HPDE6-E6E7 (cell line): ENCODE measurements around the gene GRM6.

ENCODE experiments used
- DNase-seq: peaks from one replicate; pipeline ENCODE4 v3.0.0; 2011; ENCODE audit warnings: missing footprints; ENCODE audit errors: extremely low spot score

Gene GRM6

GRCh38 chr5:178994580-178995340 lies at the start of gene GRM6:
TSS of gene GRM6 (minus strand) at chr5:178995320. CDS start at chr5:178994944, 376 bp downstream.
- DNase-seq: no peak

DNA sequence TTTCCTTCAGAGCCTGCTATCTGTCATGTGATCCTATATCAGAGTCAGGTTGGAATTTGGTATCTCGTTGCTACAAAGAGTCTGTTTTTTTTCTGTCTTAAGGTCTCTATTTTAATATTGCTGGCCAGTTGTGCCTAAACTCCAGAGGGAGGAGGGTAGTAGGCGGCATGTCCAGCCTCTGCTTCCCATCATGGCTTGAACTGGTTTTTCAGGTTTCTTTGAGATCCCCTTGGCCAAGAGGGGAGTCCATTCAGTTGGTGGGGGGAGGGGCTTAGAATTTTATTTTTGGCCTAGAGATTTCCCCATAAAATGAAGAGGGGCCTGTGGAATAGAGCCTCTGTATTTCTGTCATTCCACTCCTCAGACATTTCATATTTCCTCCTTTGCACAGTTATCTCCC lies 49.6 kb upstream of the GRM6 start:
- DNase-seq: no peak

DNA sequence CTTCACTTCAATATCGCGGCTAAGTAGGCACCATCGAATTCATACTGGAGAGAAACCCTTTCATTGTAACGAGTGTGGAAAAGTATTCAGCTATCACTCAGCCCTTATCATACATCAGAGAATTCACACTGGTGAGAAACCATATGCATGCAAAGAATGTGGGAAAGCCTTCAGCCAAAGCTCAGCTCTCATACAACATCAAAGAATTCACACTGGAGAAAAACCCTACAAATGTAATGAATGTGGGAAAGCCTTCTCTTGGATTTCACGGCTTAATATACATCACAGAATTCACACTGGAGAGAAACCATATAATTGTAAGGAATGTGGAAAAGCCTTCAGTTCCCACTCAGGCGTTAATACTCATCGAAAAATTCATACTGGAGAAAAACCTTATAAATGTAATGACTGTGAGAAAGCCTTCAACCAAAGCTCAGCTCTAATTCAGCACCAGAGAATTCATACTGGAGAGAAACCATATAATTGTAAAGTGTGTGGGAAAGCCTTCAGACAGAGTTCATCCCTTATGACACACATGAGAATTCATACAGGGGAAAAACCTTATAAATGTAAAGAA lies 38.0 kb upstream of the GRM6 start:
- no peak for DNase-seq

DNA sequence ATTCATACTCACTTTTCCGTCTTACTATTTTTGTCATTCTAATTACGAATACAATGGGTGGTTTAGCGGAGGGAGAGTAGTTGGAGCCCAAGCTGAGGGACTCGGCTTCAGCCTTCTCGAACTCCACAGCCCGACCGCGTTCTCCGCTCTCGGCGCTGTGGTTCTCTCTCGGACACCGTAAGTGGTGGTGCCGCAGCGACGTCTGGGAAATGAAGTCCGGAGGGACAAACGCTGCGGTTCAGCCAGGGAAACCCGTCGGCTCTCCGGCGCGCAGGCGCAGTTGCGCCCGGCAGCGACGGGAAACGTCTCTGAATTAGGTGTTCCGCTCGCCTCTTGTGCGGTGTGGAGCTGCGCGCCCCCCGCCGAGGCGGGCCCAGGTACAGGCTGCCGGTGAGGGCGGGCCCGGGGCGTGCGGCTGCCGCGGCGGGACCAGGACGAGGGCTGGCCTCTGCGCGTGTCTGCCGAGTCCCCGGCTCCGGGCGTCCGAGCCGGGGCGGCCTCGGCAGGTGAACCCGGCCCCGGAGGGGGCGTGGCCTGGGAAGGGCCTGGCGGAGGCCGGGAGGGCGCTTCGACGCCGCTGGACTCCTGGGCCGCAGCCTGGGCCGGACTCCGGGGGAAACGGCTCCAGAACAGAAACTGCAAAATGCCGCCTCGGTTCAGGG lies 28.5 kb upstream of the GRM6 start, which contains the start of gene ZNF879:
TSS of gene ZNF879 (plus strand) at position 277 of the 662 bp plus-strand sequence. CDS start 1,201 bp downstream, outside the sequence.
- DNase-seq: peak; percentile 93

DNA sequence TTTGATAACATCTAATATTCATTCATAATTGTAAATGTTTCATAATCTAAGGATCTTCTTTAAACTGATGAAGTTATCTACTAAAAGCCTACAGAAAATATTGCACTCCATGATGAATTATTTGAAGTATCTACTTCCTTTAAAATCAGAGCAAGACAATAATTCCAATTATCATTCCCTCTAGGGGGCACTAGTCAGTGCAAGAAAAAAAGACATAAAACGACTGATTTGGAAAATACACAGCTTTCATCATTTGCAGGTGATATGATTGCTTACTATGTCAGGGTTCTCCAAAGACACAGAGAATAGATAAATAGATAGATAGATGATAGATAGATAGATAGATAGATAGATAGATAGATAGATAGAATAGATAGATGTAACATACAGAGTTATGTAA lies 13.5 kb upstream of the GRM6 start:
- no peak for DNase-seq

- no peak for DNase-seq
Observed at GRCh38 chr5:179006564-179006963, 11.4 kb upstream of the GRM6 start.

DNA sequence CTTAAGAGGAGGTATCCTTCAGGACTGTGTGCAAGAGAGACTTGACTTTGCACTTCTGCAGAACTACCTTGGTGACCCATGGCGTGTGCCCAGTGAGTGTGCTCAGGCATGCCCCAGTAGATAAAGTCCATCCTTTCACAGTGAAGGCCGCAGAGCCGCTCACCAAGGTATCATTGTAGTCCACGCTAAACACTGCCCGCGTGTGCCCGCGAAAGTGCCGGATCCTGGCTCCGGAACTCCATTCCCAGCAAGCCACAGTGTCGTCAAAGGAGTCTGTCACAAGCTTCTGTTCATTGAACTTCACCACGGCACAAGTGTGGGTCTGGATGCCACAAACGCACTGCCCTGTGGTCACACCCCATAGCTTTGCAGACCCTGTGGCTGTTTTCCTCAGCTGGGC lies 3.3 kb upstream of the GRM6 start:
- no peak for DNase-seq

GRCh38 chr5:178997191-178997590 lies 2.1 kb upstream of the GRM6 start:
- no peak for DNase-seq

- DNase-seq: no peak
Observed at GRCh38 chr5:178996156-178996555, 1.0 kb upstream of the GRM6 start.

GRCh38 chr5:178995341-178995690 lies 196 bp upstream of the GRM6 start:
- DNase-seq: no peak

DNA sequence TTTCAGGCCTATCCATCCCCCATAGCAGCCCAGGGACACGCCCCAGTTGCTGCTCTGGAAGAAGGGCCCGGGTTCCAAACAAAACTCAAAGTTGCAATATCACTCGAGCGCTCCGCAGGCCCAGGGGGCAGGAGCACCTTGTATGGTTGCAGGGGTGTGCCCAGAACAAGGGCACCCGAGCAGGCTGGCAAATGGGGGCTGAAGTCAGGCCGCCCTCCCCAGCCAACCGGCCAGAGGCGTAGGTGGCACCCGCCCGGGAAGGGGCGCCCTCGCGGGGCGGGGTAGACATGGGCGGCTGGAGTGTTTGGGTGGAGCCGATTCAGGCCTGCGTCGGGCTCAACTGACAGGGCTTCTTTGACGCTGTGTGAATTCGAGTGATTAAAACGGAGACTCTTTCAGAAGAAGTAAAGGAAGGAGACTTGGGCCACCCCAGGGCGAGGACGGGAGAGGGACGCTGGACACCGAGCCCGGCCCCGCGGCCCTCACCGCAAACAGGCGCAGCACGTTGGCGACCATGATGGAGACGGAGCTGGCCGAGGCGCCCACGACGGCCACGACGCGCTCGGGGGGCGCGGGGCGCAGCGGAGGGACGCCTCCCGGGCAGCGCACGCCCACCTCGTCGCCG lies 1.1 kb downstream of the GRM6 start:
- DNase-seq: no peak

DNA sequence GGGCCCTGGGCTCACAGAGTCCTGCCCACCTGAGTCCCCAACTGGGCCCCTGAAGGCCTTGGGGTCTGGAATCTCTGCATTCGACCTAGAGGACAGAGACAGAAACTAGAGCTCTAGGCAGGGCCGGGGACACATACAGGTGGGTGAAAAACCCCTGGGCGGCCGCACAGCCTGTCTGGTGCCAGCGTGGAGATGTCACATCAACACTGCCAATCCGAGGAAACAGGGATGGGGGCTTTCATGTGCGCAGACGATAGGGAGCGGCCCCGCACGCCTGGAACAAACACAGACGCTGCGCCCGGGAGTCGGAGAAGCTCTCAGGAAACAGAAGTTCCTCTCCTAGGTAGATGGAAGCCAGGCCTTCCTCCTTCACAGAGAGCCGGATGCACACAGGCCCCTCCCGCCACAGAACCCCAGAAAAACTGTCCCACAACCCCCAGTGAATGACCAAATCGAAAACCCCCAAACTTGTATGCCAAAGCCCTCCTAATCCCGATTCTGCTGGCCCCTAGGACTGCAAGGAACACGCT lies 1.8 kb downstream of the GRM6 start:
- DNase-seq: no peak

DNA sequence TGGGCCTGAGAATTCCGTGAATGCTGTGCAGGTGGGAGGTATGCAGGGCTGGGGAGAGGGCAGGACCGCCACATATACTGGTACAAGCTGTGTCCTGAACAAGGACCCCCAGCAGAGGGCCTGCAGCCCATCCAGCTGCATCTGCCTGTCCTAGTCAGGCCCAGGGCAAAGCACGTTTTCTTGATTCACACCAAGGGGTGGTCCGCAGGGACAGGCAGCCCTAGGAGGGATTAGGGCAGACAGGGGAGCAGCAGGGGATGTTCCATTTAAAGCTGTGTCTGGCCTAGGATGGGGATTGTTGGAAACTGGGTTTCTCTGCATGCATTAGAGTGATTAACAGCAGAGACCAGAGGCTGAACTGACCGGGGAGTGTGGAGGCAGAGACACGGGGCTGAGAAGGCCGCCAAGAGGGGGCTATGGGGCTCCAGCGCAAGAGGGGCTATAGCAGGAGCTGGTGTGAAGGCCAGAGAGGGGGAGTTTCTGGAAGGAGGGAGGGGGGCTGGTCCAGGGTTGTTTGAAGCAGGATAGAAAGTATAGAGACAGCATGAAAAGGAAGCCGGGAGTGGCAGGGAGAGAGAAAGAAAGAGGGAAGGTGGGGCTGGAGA lies 2.7 kb downstream of the GRM6 start:
- no peak for DNase-seq

DNA sequence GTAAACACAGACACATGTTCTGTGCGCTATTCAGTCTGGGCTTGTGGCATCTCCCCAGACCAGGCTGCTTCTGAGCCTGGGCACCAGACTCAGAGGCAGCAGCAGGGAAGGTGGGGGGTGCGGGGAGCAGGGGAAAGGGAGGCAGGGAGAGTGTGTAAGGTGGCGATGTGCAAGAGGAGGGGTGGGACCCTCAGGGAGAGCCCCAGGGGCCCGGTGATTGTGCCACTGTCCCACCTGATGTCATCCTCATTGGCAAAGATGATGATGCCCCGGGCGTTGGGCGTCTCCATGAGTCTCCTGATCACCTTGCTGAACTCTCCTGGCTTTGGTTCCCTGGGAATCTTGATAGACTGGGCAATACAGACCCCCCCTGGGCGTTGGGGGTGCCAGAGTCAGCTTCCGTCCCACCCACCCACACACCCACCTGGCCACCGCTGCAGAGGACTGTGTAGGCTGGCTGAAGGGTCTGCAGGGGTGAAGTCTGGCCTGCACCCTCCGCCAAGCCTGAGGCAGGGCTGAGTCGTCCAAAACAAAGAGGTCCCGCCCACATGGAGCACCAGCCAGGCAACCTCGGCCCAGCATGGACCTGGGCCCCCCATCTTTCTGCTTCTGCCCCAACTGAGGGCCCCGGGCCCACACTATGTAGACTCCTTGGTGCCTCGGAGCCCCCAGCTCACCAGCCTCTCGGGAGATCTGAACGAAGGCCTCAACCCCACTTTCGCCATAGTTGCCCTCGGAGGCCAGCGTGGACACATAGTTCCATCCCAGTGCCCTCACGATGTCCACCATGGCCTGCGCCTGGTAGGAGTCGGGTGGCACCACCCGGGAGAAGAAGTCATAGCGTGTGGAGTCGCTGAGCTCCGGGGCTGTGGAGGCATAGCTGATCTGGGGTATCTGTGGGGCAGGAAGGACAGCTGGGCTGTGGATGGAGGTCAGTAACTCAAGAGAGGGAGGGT lies 3.7 kb downstream of the GRM6 start:
- DNase-seq: no peak

- no peak for DNase-seq
Observed at GRCh38 chr5:178990491-178990890, 4.6 kb downstream of the GRM6 start.

- no peak for DNase-seq
Observed at GRCh38 chr5:178989311-178989710, 5.8 kb downstream of the GRM6 start.

DNA sequence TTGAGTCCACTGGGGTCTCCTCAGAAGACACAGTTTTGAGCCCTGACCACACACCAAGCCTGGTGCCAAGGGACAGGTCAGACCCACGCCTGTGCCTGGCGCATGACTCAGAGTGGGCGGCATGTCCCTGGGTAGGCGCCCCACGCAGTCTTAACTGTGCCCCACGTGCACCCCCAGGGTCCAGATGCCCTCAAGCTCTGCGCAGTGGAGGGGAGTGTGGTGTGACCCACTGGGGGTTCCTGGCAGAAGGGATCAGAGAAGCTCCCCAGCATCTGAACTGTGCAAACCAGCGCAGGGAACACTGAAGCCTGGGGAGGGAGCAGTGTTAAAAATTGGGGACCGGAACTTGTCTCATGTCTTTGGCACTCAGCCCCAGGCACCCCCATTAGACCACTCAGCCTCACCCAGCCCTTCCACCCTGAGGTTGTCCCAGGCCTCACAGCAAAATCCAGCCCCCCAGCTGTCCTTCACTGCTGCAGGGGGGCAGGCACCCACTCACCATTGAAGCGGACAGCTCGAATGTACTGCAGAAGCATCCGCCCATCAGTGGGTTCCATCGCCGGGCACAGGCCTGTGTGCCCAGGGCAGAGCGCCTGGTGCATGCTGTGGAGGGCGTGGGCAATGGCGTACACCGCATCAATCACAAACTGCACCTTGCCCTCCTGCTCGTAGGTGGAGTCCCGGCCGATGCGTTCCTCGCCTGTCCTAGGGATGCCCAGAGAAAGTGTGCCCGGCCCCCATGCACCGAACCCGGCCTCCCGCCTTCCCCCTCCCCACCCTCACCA lies 6.5 kb downstream of the GRM6 start:
- no peak for DNase-seq

DNA sequence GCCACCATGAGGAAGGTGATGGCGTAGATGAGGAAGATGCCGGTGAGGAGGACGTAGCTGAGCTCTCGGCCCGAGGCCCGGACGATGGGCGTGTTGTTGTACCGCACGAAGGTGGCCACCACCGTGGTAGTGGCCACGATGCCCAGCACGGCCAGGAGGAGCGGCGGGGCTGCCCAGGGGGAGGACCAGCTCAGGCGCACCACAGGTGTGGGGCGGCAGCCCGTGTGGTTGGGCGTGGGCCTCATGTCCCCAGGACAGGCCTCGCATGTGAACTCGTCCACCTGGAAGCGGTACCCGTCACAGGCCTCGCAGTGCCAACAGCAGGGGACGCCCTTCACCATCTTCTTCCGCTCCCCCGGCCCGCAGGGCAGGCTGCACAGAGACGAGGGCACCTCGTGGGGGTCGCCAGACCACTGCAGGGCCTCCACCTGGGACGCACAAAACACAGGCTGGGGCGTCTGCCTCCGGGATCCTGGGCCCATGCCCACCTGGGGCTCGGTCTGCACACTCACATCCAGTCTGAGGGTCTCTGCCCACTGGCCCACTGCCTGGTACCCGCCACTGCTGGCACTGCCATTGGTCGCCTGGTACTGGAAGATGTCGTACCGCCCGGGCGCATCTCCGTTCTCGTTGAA lies 8.7 kb downstream of the GRM6 start:
- no peak for DNase-seq
